Breast epithelium (tissue), 3 donors: Measurements from ENCODE around the gene HOXB5.

ENCODE experiments used
- CTCF ChIP-seq, 3 donors: fragments of 450-650 bp; IDR thresholded peaks; one replicate each; pipeline ENCODE4 v1.5.1; 2016 to 2017; ENCODE audit warnings: antibody characterized with exemption in 3 of 3, mild to moderate bottlenecking in 3 of 3, moderate library complexity in 3 of 3
- POLR2A ChIP-seq: fragments of 450-650 bp; IDR thresholded peaks from one replicate; pipeline ENCODE4 v1.6.1; 2016; ENCODE audit warnings: antibody characterized with exemption, mild to moderate bottlenecking, moderate library complexity

DNA sequence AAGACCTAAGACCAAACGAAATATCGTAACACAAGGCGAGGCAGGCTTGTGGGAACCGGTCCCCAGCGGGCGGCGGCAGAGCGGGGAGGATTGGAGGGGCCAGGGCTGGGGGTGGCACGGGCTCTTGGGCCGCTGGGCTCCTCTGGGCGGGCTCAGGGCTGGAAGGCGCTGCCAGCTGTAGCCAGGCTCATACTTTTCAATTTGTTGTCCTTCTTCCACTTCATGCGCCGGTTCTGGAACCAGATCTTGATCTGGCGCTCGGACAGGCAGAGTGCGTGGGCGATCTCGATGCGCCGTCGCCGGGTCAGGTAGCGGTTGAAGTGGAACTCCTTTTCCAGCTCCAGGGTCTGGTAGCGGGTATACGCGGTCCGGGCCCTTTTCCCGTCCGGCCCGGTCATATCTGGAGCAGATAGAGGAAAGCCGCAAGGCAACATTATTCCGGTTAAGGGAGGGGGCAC lies 1.5 kb downstream of the HOXB5 start:
- TF ChIP-seq CTCF (IDR thresholded peaks at IDR 0.05) (no peak), POLR2A (no peak)
